Ovary (tissue), 9 donors: ENCODE data around the gene GRIN3B. TPM values are rescaled to one million over a fixed set of nuclear protein-coding genes. Genes with fewer than 3 reads are reported as not detected.
A peak's percentile ranks its signal among the peaks of the same experiment; 100 is the strongest.

Source experiments
- DNase-seq, 5 donors: peaks; one replicate each; pipeline ENCODE4 v3.0.0-alpha.2; 2019 to 2020
- H3K27ac ChIP-seq, 2 donors: fragments of 200-600 bp; one replicate each; pipeline versions ENCODE4 v1.5.1 to v1.8.0; 2019 to 2022
- H3K27me3 ChIP-seq: fragments of 200-600 bp; one replicate; pipeline ENCODE4 v1.8.0; 2022
- H3K36me3 ChIP-seq: fragments of 200-600 bp; sonication (generic); one replicate; pipeline ENCODE4 v1.5.1; 2019
- H3K4me1 ChIP-seq: one replicate; pipeline ENCODE4 v1.8.1; 2013; ENCODE audit warnings: mild to moderate bottlenecking, moderate library complexity; ENCODE audit not compliant: insufficient read depth
- H3K4me3 ChIP-seq: fragments of 200-600 bp; sonication (generic); one replicate; pipeline ENCODE4 v1.5.1; 2017
- H3K9me3 ChIP-seq, 2 donors: fragments of 200-600 bp in 1 of 2; sonication (generic) in 1 of 2; one replicate each; pipeline versions ENCODE4 v1.5.1 to v1.8.1; 2013 to 2019; ENCODE audit warnings: mild to moderate bottlenecking in 1 of 2, moderate library complexity in 1 of 2
- EP300 ChIP-seq: sonication (generic); formaldehyde crosslinking; IDR thresholded peaks from one replicate; pipeline ENCODE4 v1.6.1; 2017; ENCODE audit warnings: antibody characterized with exemption
- POLR2A ChIP-seq: fragments of 450-650 bp; IDR thresholded peaks from one replicate; pipeline ENCODE4 v1.6.1; 2017; ENCODE audit warnings: antibody characterized with exemption, mild to moderate bottlenecking, moderate library complexity
- WGBS, 3 donors: extraction: QIAGEN DNeasy Blood & Tissue Kit in 1 of 3; methylation state at CpG; one replicate each; pipeline versions ENCODE4 v1.1.5 to v1.1.7; 2013 to 2017; 5-methylcytosine and 5-hydroxymethylcytosine counted together
- intact Hi-C, 4 donors: fragments of 100-400 bp; cut with DNase I; formaldehyde crosslinking; loops; one replicate each; pipeline versions ENCODE4 v1.11.0 to v1.15.1; 2022 to 2023
- polyA plus RNA-seq, 2 donors: library from polyadenylated mRNA; stranded (reverse); fragments of 200-250 nt in 1 of 2; fragments of 350-450 nt in 1 of 2; fragmentation: Illumina TruSeq in 1 of 2; extraction: RNeasy Lipid Tissue Mini Kit (QIAGEN cat#74804) in 1 of 2; gene quantifications; one replicate each; pipeline ENCODE4 v1.2.3, GENCODE V29; 2013 to 2014
- total RNA-seq, 7 donors: library from RNA; depleted of rRNA in 2 of 7; stranded (reverse); fragments of >200 nt in 2 of 7; fragmentation: NEBNext Ultra II Directional in 3 of 7; extraction: Animal tissue kit (Norgen Biotek cat#: 25700) in 3 of 7; gene quantifications; one replicate each; pipeline versions ENCODE4 v1.1.0 to v1.2.4, GENCODE V29; 2016 to 2023
- TF ChIP-seq, protein P1 (sequence below), 3 donors: fragments of 450-650 bp in 2 of 3; fragments of 200-600 bp in 1 of 3; IDR thresholded peaks; one replicate each; pipeline versions ENCODE4 v1.5.1 to v1.8.0; 2016 to 2022; ENCODE audit warnings: antibody characterized with exemption in 3 of 3, mild to moderate bottlenecking in 1 of 3
- donor health status: DM: no; HTN: no; CAD: no; lungs with moderate emphysema.
- donor health status: DM: no; HTN: no; CAD: no.
- donor health status: Bipolar disorder and iron deficiency.
- donor health status: DM: yes; HTN: yes; CAD: no.
- donor health status: DM: no; HTN: no; CAD: no.
- donor health status: DM: yes; HTN: yes; CAD: no.

GRIN3B gene
- total and polyA plus RNA-seq, 9 donors = 0.07 to 7.4 (median 0.28) TPM; not detected in 3

DNA sequence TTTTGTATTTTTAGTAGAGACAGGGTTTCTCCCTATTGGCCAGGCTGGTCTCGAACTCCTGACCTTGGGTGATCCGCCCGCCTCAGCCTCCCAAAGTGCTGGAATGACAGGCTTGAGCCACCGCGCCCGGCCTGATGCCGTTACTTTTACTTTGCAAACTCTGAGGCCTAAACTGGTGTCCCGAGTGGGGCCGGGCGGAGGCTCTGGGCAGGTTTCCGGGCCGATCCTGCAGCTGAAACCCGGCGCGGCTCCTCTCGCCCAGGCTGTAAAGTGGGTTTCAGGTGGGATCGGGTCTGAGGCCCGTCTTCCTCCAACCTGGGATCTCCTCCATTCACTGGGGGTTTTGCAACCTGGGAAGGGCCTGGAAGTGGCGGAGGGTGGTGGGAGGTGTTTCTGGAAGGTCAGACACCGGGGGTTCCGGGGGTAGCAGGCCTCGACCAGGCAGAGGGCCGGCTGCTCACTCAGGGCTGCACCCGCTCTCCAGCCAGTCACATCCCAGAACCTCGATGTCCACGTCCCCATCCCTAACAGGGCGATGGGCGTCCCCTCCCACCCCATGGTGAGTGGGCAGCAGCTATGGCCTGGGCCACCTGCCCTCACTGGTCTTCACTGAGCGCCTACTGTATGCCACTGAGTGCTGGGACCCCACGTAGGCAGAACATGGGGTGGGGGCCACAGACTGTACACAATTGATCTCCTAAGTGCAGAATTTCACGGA is 37.4 kb upstream of the GRIN3B start:
- 84 to 88% (median 87%) methylated on average over 31 of the region's 31 CpGs for WGBS, 3 donors
- H3K4me1 ChIP-seq = no peaks in the 10 kb centered on the region
- peak in 1 of 5 donors; percentile 14 for DNase-seq
- H3K4me3 ChIP-seq = no peak overlapping the region
- no peak for TF ChIP-seq EP300
- TF ChIP-seq POLR2A = no peak
- TF ChIP-seq, protein P1, sequence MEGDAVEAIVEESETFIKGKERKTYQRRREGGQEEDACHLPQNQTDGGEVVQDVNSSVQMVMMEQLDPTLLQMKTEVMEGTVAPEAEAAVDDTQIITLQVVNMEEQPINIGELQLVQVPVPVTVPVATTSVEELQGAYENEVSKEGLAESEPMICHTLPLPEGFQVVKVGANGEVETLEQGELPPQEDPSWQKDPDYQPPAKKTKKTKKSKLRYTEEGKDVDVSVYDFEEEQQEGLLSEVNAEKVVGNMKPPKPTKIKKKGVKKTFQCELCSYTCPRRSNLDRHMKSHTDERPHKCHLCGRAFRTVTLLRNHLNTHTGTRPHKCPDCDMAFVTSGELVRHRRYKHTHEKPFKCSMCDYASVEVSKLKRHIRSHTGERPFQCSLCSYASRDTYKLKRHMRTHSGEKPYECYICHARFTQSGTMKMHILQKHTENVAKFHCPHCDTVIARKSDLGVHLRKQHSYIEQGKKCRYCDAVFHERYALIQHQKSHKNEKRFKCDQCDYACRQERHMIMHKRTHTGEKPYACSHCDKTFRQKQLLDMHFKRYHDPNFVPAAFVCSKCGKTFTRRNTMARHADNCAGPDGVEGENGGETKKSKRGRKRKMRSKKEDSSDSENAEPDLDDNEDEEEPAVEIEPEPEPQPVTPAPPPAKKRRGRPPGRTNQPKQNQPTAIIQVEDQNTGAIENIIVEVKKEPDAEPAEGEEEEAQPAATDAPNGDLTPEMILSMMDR (IDR thresholded peaks at IDR 0.05) = no peak
- H3K9me3 ChIP-seq = no peaks in the 10 kb centered on the region
- H3K27me3 ChIP-seq = no peaks in the 10 kb centered on the region
- H3K27ac ChIP-seq = no peak overlapping the region
- H3K36me3 ChIP-seq = no peaks in the 10 kb centered on the region
- intact Hi-C loops = no loop called here

DNA sequence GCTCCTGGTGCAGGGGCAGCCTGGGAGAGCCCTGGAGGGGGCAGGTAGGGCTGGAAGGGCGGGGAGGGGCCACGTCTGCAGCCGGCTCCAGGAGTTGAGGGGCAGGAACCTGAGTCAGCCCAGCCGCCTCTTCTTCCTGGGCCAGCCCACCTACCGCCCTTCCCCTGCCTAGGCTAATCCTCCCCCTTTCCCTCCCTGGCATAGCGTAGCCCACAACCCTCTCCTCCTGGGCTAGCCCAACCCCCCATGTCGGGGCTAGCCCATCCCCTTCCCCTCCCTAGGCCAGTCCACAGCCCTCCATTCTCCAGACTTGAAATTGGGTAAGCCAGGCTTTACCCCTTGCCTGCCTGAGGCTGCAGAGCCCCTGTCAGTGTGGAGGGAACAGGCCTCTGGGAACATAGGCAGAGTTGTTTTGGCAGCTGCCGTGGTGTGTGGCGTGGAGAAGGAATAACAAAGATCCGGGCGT is 36.7 kb upstream of the GRIN3B start:
- H3K27me3 ChIP-seq = no peaks in the 10 kb centered on the region
- H3K4me1 ChIP-seq = no peaks in the 10 kb centered on the region
- H3K27ac ChIP-seq = no peak overlapping the region
- intact Hi-C loops = no loop called here
- no peak for DNase-seq
- TF ChIP-seq, protein P1 (IDR thresholded peaks at IDR 0.05) = no peak
- TF ChIP-seq POLR2A = no peak
- no peak for TF ChIP-seq EP300
- 80 to 83% (median 82%) methylated on average over 11 of the region's 11 CpGs for WGBS, 3 donors
- H3K4me3 ChIP-seq = no peak overlapping the region
- H3K9me3 ChIP-seq = no peaks in the 10 kb centered on the region
- no peaks in the 10 kb centered on the region for H3K36me3 ChIP-seq

- Histone ChIP-seq H3K9me3 (no peaks in the 10 kb centered on the region), H3K36me3 (no peaks in the 10 kb centered on the region), H3K27me3 (no peaks in the 10 kb centered on the region), H3K4me3 (no peak overlapping the region), H3K27ac (no peak overlapping the region), H3K4me1 (no peaks in the 10 kb centered on the region)
- intact Hi-C loops = no loop called here
- TF ChIP-seq, protein P1 (IDR thresholded peaks at IDR 0.05) = no peak
- TF ChIP-seq POLR2A (no peak), EP300 (no peak)
- DNase-seq = peak in 1 of 5 donors; percentile 30
- 93 to 94% (median 94%) methylated on average over 16 of the region's 16 CpGs for WGBS, 3 donors
Measured at GRCh38 chr19:964116-964520, 36.1 kb upstream of the GRIN3B start.

- H3K9me3 ChIP-seq = no peaks in the 10 kb centered on the region
- no peak overlapping the region for H3K4me3 ChIP-seq
- peak in 1 of 5 donors; percentile 29 for DNase-seq
- H3K27me3 ChIP-seq = no peaks in the 10 kb centered on the region
- no peaks in the 10 kb centered on the region for H3K4me1 ChIP-seq
- intact Hi-C loops = no loop called here
- no peaks in the 10 kb centered on the region for H3K36me3 ChIP-seq
- 96 to 98% (median 97%) methylated on average over 17 to 19 of the region's 19 CpGs for WGBS, 3 donors
- no peak for TF ChIP-seq EP300
- TF ChIP-seq, protein P1 (IDR thresholded peaks at IDR 0.05) = no peak
- TF ChIP-seq POLR2A = no peak
- H3K27ac ChIP-seq = no peak overlapping the region
Measured at GRCh38 chr19:964761-965694, 35.2 kb upstream of the GRIN3B start.
